ENCODE results near the gene NDST3.

GRCh38 chr4:118260309-118260708, 226.0 kb downstream of the NDST3 start:
- TF ChIP-seq SP2 (CRISPR knock-in tag; IDR thresholded peaks at IDR 0.05), result no peak
- TF ChIP-seq, protein P1, sequence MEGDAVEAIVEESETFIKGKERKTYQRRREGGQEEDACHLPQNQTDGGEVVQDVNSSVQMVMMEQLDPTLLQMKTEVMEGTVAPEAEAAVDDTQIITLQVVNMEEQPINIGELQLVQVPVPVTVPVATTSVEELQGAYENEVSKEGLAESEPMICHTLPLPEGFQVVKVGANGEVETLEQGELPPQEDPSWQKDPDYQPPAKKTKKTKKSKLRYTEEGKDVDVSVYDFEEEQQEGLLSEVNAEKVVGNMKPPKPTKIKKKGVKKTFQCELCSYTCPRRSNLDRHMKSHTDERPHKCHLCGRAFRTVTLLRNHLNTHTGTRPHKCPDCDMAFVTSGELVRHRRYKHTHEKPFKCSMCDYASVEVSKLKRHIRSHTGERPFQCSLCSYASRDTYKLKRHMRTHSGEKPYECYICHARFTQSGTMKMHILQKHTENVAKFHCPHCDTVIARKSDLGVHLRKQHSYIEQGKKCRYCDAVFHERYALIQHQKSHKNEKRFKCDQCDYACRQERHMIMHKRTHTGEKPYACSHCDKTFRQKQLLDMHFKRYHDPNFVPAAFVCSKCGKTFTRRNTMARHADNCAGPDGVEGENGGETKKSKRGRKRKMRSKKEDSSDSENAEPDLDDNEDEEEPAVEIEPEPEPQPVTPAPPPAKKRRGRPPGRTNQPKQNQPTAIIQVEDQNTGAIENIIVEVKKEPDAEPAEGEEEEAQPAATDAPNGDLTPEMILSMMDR (CRISPR knock-in tag; IDR thresholded peaks at IDR 0.05), result no peak
- no peak for TF ChIP-seq KDM1A (CRISPR knock-in tag; IDR thresholded peaks at IDR 0.05)
- TF ChIP-seq POLR2AphosphoS5 (IDR thresholded peaks at IDR 0.05; ENCODE audit: low read depth, low read length), result no peak
- no peak for TF ChIP-seq POLR2A (IDR thresholded peaks at IDR 0.05; ENCODE audit: insufficient read depth in 1 of 2, low read depth in 2 of 2, low read length in 2 of 2)
